Measurements from ENCODE around the gene GFRA4. TPM values are rescaled to one million over a fixed set of nuclear protein-coding genes. Genes with fewer than 3 reads are reported as not detected.

GFRA4 gene
- not detected in 2 replicates for total RNA-seq (2014; rRNA removed; shearing (Covaris generic))

GRCh38 chr20:3663031-3663701 is at the start of gene GFRA4:
Gene GFRA4, minus strand, starts transcription at chr20:3663399. Its CDS starts 0 bp downstream, at chr20:3663399.
- no peaks in the 10 kb centered on the region for H3K36me3 ChIP-seq (replicated peaks; ENCODE audit: control insufficient read depth, insufficient read depth, low read length)
- no peak within 1 kb of the TSS for H3K4me3 ChIP-seq (ENCODE audit: insufficient read depth, low read depth, low read length)
- peak; percentile 87 for DNase-seq
- no peaks in the 10 kb centered on the region for H3K27me3 ChIP-seq (ENCODE audit: control insufficient read depth, insufficient read depth, low read length)

GRCh38 chr20:3712279-3712873 is 49.2 kb upstream of the GFRA4 start, which contains the start of gene SIGLEC1:
Gene SIGLEC1, minus strand, starts transcription at chr20:3712600. Its CDS starts 5,472 bp downstream, at chr20:3707128.
- DNase-seq = peak; percentile 44
- Histone ChIP-seq H3K27me3 (ENCODE audit: control insufficient read depth, insufficient read depth, low read length) (no peaks in the 10 kb centered on the region), H3K36me3 (replicated peaks; ENCODE audit: control insufficient read depth, insufficient read depth, low read length) (no peaks in the 10 kb centered on the region), H3K4me3 (ENCODE audit: insufficient read depth, low read depth, low read length) (no peak within 1 kb of the TSS)

- Histone ChIP-seq H3K27me3 (ENCODE audit: control insufficient read depth, insufficient read depth, low read length) (no peaks in the 10 kb centered on the region), H3K4me3 (ENCODE audit: insufficient read depth, low read depth, low read length) (no peak overlapping the region), H3K36me3 (replicated peaks; ENCODE audit: control insufficient read depth, insufficient read depth, low read length) (no peaks in the 10 kb centered on the region)
- peak; percentile 17 for DNase-seq
These were observed 48.3 kb upstream of the GFRA4 start for GRCh38 chr20:3711484-3711941.

- no peak overlapping the region for H3K4me3 ChIP-seq (ENCODE audit: insufficient read depth, low read depth, low read length)
- H3K27me3 ChIP-seq (ENCODE audit: control insufficient read depth, insufficient read depth, low read length) = no peaks in the 10 kb centered on the region
- DNase-seq = peak; percentile 98
- H3K36me3 ChIP-seq (replicated peaks; ENCODE audit: control insufficient read depth, insufficient read depth, low read length) = no peaks in the 10 kb centered on the region
These were observed 47.7 kb upstream of the GFRA4 start for GRCh38 chr20:3710703-3711483.

GRCh38 chr20:3710011-3710466 is 46.8 kb upstream of the GFRA4 start:
- no peak overlapping the region for H3K4me3 ChIP-seq (ENCODE audit: insufficient read depth, low read depth, low read length)
- no peaks in the 10 kb centered on the region for H3K27me3 ChIP-seq (ENCODE audit: control insufficient read depth, insufficient read depth, low read length)
- no peaks in the 10 kb centered on the region for H3K36me3 ChIP-seq (replicated peaks; ENCODE audit: control insufficient read depth, insufficient read depth, low read length)
- DNase-seq = peak; percentile 64

GRCh38 chr20:3707508-3707899 is 44.3 kb upstream of the GFRA4 start:
- no peak overlapping the region for H3K4me3 ChIP-seq (ENCODE audit: insufficient read depth, low read depth, low read length)
- no peaks in the 10 kb centered on the region for H3K27me3 ChIP-seq (ENCODE audit: control insufficient read depth, insufficient read depth, low read length)
- peak; percentile 7 for DNase-seq
- no peaks in the 10 kb centered on the region for H3K36me3 ChIP-seq (replicated peaks; ENCODE audit: control insufficient read depth, insufficient read depth, low read length)

- Histone ChIP-seq H3K36me3 (replicated peaks; ENCODE audit: control insufficient read depth, insufficient read depth, low read length) (no peaks in the 10 kb centered on the region), H3K27me3 (ENCODE audit: control insufficient read depth, insufficient read depth, low read length) (no peaks in the 10 kb centered on the region), H3K4me3 (ENCODE audit: insufficient read depth, low read depth, low read length) (no peak overlapping the region)
- peak; percentile 36 for DNase-seq
These were observed 43.7 kb upstream of the GFRA4 start for GRCh38 chr20:3706774-3707507.

GRCh38 chr20:3705970-3706739 is 43.0 kb upstream of the GFRA4 start:
- no peak overlapping the region for H3K4me3 ChIP-seq (ENCODE audit: insufficient read depth, low read depth, low read length)
- H3K36me3 ChIP-seq (replicated peaks; ENCODE audit: control insufficient read depth, insufficient read depth, low read length) = no peaks in the 10 kb centered on the region
- DNase-seq = peak; percentile 40
- H3K27me3 ChIP-seq (ENCODE audit: control insufficient read depth, insufficient read depth, low read length) = no peaks in the 10 kb centered on the region

GRCh38 chr20:3705491-3705969 is 42.3 kb upstream of the GFRA4 start:
- no peak overlapping the region for H3K4me3 ChIP-seq (ENCODE audit: insufficient read depth, low read depth, low read length)
- no peak for DNase-seq
- H3K36me3 ChIP-seq (replicated peaks; ENCODE audit: control insufficient read depth, insufficient read depth, low read length) = no peaks in the 10 kb centered on the region
- H3K27me3 ChIP-seq (ENCODE audit: control insufficient read depth, insufficient read depth, low read length) = no peaks in the 10 kb centered on the region

- Histone ChIP-seq H3K27me3 (ENCODE audit: control insufficient read depth, insufficient read depth, low read length) (no peaks in the 10 kb centered on the region), H3K4me3 (ENCODE audit: insufficient read depth, low read depth, low read length) (no peak overlapping the region), H3K36me3 (replicated peaks; ENCODE audit: control insufficient read depth, insufficient read depth, low read length) (no peaks in the 10 kb centered on the region)
- no peak for DNase-seq
These were observed 40.9 kb upstream of the GFRA4 start for GRCh38 chr20:3704087-3704486.

- no peaks in the 10 kb centered on the region for H3K36me3 ChIP-seq (replicated peaks; ENCODE audit: control insufficient read depth, insufficient read depth, low read length)
- H3K27me3 ChIP-seq (ENCODE audit: control insufficient read depth, insufficient read depth, low read length) = no peaks in the 10 kb centered on the region
- no peak overlapping the region for H3K4me3 ChIP-seq (ENCODE audit: insufficient read depth, low read depth, low read length)
- DNase-seq = no peak
These were observed 39.6 kb upstream of the GFRA4 start for GRCh38 chr20:3702611-3703391.

- Histone ChIP-seq H3K4me3 (ENCODE audit: insufficient read depth, low read depth, low read length) (no peak overlapping the region), H3K27me3 (ENCODE audit: control insufficient read depth, insufficient read depth, low read length) (no peaks in the 10 kb centered on the region), H3K36me3 (replicated peaks; ENCODE audit: control insufficient read depth, insufficient read depth, low read length) (no peaks in the 10 kb centered on the region)
- peak; percentile 23 for DNase-seq
These were observed 38.1 kb upstream of the GFRA4 start for GRCh38 chr20:3701061-3701998.

All from H7 (cell line).